ENCODE results near the gene PODNL1.

The PODNL1 gene

DNA sequence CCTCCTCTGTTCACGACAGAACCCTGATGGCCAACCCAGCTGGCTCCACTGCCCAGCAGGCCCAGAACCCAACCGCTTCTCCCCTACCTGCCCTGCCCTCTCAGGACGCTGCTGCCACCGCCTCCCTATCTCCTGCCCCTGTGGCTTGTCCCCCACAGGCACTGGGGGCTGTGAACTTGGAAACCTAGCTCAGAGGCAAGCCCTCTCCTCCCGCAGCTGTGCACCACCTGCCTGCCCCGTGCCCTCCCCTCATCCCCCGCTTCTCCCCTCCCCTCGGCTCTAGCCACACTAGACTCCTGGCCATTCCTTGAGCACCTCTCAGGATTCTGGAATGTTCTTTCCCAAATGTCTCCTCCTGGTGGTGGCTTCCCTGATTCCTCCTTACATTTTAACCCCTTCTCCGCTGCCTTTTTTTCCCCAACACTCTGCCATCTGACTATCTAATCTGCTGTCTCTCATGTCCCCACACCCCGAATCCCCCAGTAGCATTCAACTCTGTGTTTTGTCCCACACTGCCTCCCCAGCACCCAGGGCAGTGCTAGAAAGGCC lies 54.6 kb downstream of the PODNL1 start:
- ChIA-PET CTCF (interaction anchor here (0.6 kb wide), 1 partner anchor 153 kb away, joined by 8 read pairs; no protein-coding TSS in a partner anchor), POLR2A (ENCODE audit: low non-redundant PET) (no interaction called here)
- no peak; the same call in 1 of the 2 replicates for TF ChIP-seq CTCF (conservative IDR thresholded peaks at IDR 0.05; ENCODE audit: low read depth)
- H3K27ac ChIP-seq: peak overlapping the region; percentile 83
- DNase-seq (ENCODE audit: low spot score): no peak

DNA sequence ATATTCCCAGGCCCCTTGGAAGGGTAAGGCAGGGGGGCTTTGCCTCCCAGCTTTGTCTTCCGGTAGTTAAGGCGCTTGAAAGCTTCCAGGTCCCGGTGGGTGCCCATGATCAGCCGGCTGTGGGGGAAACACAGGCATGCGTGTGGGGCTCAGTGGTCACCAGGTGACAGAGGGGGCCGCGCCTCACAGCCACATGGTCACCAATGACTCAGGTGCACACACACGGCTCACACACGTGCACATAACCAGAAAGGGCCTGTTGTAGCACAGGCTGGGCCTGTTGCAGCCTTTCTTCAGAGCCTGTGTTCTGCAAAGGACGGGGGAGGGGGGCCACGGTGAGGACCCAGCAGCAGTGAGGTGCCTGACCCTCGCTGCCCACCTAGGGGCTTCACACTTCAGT lies 55.4 kb downstream of the PODNL1 start:
- ChIA-PET POLR2A (ENCODE audit: low non-redundant PET) (no interaction called here), CTCF (no interaction called here)
- TF ChIP-seq CTCF (conservative IDR thresholded peaks at IDR 0.05; ENCODE audit: low read depth): no peak
- peak overlapping the region; percentile 83 for H3K27ac ChIP-seq
- no peak for DNase-seq (ENCODE audit: low spot score)

- no peak for TF ChIP-seq CTCF (conservative IDR thresholded peaks at IDR 0.05; ENCODE audit: low read depth)
- CTCF ChIA-PET: no interaction called here
- DNase-seq (ENCODE audit: low spot score): no peak
- POLR2A ChIA-PET (ENCODE audit: low non-redundant PET): interaction anchor here (0.6 kb wide), 1 partner anchor 126 kb away, joined by 3 read pairs; no protein-coding TSS in a partner anchor
- peak overlapping the region; percentile 83 for H3K27ac ChIP-seq
Measured at GRCh38 chr19:13882419-13882795, 55.8 kb downstream of the PODNL1 start.

- POLR2A ChIA-PET (ENCODE audit: low non-redundant PET): interaction anchor here (0.6 kb wide), 1 partner anchor 126 kb away, joined by 3 read pairs; no protein-coding TSS in a partner anchor
- peak overlapping the region; percentile 83 for H3K27ac ChIP-seq
Measured at GRCh38 chr19:13881692-13882418, 56.4 kb downstream of the PODNL1 start.

GRCh38 chr19:13881251-13881691 lies 56.9 kb downstream of the PODNL1 start:
- ChIA-PET CTCF (interaction anchor here (0.5 to 1.4 kb wide), 4 partner anchors 18 to 139 kb away, joined by 3 to 5 read pairs (median 4); no protein-coding TSS in a partner anchor), POLR2A (ENCODE audit: low non-redundant PET) (no interaction called here)
- peak overlapping the region; percentile 83 for H3K27ac ChIP-seq
- no peak for DNase-seq (ENCODE audit: low spot score)
- no peak for TF ChIP-seq CTCF (conservative IDR thresholded peaks at IDR 0.05; ENCODE audit: low read depth)

More at GRCh38 chr19:13881692-13882418, 56.4 kb downstream of the PODNL1 start:
- no peak for TF ChIP-seq CTCF (conservative IDR thresholded peaks at IDR 0.05; ENCODE audit: low read depth)
- CTCF ChIA-PET: interaction anchor here (0.5 to 1.4 kb wide), 3 partner anchors 18 to 140 kb away, joined by 3 to 5 read pairs (median 5); no protein-coding TSS in a partner anchor
- no peak for DNase-seq (ENCODE audit: low spot score)

Measured in RWPE1 (cell line).